Glomerular visceral epithelial cell (primary cell): ENCODE results near the gene ADAMTS2.

Experiments used
- DNase-seq: peaks from one replicate; pipeline ENCODE4 v3.0.0-alpha.2; 2016; ENCODE audit errors: extremely low spot score

ADAMTS2 gene

DNA sequence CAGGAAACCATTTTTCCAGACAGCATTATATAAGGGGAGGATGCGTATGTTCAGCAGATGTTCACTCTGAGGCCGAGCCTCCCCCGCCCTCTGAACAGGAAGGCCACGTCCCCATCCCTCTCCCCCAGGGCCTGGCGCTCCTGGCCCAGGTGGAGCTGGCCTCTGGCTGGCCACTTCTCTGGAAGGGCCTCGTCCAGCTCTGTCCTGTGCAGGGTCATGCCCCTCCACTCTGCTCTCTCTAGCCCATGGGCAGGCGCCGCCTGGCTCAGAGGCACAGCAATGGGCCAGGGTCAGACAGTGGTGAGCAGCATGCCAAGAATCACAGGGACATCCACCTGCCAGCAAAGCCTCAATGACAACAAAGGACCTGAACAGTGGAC, 34.2 kb downstream of the ADAMTS2 start:
- no peak for DNase-seq

DNA sequence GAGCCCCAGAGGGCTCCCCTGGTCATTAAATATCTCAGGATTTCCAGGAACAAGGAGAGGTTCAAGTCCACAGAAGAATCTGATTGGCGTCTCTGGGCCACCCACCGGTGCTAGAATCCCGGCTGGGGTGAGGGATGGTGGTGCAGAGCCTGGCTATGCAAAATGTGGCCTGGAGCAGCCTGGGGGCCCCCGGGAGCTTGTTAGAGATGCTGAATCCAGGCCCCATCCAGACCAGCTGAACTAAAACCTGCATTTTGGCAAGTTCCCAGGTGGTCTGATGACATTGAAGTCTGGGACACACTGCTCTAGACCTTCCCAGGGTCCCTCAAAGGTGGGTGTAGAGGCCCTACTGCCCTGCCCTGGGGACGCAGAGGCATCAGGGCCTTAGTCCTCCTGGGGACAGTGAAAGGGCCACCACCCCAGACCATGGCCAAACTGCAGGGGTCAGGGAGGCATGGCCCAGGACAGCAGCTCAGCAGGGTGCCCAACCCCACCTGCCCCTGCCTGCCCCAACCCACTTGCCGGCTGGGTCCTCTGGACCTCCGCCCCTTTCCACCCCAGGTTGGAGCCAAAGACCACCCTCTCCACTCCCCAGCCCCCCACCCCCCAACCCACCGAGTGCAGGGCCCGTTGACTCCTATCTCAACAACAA, 34.7 kb downstream of the ADAMTS2 start:
- DNase-seq = no peak

DNA sequence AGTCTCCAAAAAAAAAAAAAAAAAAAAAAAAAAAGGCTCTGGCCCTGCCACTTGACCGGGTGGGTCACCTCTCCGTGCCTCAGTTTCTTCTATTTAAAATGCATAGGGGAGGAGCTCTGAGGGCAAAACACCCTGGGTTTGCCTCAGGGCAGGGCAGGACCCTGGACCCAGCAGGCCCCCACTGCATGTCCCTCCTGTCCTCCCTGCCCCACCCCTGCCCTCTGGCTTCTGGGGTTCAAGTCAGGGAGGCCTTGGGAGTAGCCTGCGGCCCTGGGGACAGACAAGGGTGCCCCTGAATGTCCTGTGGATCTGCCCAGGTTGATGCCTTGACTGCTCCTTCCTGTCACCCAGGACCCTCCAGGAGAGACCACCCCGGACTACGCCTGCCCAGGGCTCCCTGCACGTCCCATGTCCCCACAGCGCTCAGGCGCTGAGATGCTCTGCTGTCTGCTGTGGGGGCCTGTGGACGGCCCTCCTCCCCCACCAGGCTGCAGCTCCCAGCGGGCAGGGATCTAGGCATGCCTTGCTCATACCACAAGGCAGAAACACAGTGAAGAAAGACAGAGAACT, 35.4 kb downstream of the ADAMTS2 start:
- DNase-seq = no peak

DNA sequence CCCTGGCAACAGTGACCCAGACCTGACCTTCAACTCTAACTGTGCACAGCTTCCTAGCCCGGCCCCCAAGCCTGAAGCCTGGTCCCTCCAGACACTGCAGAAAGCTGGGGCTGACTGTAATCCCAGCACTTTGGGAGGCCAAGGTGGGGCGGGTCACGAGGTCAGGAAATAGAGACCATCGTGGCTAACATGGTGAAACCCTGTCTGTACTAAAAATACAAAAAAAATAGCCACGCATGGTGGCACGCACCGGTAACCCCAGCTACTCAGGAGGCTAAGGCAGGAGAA, 35.9 kb downstream of the ADAMTS2 start:
- no peak for DNase-seq

DNA sequence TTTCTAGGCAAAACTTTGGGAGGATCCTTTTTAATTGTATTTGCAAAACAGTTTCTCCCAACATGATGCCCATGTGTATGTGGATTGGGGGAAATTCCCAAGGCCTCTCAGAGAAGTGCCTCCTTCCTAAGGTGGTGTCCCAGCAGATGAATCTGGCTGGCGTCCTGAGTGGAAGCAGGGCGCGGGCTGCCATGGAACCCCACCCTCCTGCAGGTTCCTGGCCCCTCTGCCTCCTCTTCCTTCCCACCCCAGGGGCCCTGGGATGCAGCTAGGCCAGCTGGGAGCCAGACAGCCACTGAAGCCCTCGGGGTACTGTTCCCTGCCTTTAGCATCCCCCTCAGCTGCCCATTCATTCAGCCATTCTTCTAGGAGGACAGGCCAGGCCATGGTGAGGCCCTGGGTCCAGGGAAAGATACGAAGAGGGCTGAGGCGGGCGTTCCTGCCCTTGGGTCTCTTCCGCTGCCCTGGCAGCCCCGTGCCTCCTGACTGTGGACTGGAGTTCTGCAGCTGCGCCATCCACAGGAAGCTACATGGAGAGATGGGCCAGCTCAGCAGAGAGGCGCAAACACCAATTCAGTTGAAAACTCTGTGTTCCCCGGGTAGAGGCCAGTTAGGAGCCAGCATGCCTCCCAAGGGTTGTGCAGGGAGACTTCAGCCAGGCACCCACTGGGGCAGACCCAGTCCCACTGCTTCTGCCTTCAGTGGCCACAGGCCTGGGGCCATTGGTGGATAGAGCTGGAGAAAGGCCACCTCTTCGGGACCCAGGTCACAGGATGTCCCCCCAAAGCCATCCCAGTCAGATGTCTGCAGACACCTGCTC, 36.5 kb downstream of the ADAMTS2 start:
- no peak for DNase-seq

DNA sequence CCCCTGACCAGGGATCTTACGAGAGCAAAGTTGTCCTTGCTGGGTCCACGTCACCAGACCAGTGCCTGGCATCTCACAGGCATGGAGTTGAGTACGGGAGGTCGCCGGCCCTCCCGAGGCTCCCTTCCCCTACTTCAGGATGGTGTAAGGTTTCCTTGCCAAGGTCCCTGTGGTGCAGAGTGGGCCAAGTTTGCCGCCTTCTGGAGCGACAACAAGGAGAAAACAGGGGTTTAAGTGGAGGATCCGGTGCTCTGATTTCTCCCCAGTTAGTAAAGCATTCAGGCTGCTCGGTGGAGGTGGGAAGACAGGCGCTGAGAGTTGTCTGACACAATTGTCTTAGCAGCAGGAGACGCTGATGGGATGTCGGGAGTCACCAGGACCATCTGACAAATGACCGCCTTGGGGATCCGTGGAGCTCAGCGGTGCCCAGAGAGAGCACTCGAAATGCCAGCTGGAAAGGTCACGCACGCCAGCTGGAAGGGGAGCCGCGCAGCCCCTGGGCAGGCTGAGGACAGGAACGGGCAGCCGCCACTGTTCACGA, 37.3 kb downstream of the ADAMTS2 start:
- DNase-seq = no peak

DNA sequence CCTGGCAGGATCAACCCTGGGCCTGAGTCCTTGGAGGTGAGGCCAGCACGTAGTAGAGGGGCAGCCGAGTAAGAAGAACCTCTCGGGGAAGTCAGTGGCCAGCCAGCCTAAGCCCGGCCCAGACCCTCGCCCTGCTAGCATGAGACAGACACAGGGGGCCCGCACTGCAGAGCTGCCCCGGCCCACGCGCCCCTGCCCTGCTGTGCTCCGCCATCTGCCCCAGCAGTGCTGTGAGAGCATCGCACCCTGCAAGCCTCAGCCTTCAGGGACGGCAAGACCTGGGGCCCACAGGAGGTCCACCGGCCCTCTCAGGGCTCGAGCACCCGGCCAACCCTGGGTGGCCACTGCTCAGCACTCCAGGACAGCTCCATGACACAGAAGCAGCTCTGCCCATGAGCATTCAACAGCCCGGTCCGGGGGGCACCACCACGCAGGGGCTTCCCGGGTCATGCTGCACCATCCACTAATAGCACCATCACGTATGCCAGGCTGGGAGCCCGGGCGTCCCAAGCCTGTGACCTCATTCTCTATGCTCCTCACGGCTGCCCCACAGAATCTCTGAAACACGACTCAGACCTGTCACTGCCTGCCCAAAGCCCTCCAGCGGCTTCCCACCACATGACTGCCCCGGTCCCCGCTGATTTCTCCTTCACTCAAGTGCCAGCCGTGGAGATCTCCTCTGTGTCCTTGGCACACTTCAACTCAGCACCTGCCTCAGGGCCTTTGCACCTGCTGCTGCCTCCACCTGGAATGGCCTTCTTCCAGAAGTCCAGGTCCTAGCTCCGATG, 38.1 kb downstream of the ADAMTS2 start:
- no peak for DNase-seq

DNA sequence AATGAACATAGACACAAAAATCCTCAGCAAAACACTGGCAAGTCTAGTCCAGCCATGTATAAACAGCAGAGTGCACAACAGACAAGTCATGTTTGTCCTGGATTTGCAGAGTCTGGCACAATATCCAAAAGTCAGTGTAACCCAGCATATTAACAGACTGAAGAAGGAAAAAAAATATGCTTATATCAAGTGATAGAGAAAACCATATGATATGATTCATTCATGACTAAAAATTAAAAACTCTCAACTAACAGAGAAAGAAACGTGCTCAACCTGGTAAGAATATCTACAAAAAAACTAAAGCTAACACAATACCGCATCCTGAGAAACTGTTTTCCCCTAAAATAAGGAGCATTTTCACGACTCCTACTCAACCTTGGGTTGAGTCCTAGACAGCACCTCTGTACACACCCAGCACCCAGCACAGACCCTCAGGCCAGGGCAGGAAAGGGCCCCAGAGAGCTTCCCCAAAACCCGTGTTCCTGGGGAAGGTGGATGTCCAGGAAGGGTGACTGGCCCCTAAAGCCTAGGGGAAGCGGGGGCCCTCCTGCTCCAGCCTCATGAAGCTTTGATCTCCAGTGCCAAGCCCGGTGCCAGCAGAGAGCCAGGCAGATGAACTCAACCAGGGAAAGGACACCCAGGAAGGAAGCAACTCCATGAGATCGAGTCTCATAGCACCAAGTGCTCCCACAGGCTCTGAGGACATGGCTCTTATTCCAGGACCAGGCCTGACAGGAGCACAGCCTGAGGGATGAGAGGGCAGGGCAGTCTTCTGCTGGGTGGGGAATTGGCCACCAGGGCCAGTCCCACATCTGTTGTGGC, 38.9 kb downstream of the ADAMTS2 start:
- no peak for DNase-seq

DNA sequence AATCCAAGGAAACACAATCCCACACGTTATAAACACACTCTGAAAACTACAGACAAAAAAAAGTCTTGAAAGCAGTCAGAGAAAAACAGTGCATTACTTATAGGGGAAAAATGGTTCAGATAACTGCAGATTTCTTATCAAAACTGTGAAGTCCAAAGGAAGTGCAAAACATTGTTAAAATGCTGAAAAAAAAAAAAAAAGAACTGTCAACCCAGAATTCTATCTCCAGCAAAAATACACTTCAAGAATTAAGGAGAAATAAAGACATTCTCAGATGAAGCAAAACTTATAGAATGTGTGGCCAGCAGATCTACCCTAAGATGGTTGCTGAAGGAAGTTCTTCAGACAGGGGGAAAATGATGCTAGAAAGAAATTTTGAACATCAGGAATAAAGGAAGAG, 40.4 kb downstream of the ADAMTS2 start:
- no peak for DNase-seq

DNA sequence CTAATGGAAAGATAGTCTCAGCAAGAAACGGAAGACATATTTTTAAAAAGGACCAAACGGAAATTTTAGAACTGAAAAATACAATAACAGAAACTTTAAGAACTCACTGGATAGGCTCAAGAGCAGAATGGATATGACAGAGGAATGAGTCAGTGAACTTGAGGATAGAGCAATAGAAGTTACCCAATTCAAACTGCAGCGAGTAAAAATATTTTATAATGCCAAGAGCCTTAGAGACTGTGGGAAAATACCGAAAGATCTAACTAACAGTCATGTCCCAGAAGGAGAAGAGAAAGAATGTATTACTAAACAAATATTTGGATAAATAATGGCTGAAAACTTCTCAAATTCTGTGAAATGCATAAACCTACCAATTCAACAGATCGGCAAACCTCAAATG, 40.8 kb downstream of the ADAMTS2 start:
- no peak for DNase-seq

DNA sequence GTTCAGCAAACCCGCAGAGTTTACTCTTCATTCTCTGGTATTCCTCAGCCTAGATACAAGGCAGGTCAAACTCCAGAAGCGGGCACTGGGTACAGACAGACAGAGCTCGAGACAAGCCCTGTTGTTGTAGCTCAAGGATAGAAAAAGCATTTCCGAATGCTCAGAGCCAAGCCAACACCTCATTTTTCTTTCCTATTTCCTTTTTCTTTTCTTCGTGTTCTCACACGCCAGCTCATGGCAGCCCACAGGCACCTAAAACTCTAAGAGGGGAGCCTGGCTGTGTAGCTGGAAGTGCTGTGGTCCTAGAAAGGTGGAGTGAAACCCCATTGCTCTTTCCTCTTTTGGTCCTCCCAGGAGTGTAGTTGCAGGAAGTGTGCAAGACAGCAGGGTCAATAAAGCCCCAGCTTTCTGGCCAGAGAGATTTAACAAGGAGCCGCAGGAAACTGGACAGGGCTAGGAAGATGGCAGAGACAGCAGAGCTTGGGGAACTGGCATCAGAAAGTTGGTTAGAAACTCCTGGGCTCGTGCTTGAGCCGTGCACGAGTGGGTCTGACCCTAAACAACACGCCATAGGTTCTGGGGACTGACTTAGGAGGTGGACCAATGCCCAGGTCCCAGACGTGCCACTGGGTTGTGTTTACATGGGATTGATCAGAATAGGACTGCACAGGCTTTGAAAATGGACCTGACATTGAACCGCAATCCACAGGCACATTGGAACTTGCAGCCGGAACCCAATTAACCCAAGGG, 41.6 kb downstream of the ADAMTS2 start:
- no peak for DNase-seq

DNA sequence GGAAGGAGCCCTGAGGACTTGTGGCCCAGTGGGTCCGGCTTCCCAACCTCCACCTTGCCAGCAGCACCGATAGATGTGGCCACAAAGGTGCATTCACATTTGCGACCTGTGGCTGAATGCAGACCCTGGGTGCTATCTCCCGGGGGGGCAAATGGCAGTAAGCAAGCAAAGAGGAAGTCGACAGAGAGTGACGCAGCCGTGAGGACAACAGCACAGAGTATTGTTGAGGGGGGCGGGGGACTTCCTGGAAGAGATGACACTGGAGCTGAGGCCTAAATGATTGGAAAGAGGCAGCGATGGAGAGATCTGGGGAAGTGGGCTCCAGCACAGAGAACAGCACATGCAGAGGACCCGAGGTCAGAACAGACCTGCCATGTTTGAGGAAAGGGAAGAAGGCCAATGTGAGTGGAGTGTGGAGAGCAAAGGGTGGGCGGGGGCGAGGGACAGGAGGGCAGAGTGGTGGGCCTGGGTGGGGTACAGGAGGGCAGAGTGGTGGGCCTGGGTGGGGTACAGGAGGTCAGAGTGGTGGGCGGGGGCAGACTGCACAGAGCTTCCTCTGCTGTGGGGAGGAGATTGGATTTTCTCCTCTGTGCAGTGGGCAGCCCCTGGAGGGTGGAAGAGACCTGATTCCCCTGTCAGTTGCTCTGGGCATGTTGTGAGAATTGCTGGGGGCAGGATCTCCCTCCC, 42.6 kb downstream of the ADAMTS2 start:
- no peak for DNase-seq

DNA sequence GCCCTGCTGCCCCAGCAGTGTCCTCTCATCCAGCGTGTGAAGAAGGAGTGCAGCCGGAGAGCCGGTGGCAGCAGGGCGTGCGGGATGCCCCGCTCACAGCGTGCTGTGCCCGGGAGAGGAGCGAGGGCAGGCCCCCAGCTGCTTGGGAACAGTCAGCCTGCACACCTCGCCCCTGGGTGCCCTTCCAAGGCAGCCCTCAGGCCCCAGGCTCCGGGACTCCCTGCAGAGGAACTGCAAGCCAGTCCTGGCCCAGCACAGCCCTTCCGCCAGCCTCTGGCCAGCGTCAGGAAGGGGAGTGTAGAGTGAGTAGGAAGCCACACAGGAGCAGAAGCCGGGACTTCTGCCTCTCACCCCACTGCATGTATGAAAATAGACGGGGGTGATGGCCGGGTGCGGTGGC, 43.5 kb downstream of the ADAMTS2 start:
- DNase-seq = no peak

DNA sequence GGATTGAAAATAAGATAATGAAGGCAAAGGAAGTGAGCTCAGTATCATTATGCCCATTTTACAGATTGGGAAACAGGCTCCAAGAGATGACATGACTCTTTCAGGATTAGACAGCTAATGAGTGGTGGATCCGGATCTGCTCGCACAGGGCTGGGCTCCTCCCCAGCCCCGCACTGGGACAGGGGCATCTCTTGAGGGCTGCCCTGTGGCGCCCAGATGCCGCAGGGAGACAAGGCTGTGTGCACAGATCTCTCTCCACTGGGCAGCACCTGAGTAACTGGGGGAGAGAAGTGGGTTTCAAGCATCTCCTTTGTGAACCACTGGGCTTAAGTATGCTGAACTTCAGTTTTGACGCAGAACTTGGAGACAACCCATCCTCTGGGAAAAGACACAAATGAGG, 43.9 kb downstream of the ADAMTS2 start:
- no peak for DNase-seq

DNA sequence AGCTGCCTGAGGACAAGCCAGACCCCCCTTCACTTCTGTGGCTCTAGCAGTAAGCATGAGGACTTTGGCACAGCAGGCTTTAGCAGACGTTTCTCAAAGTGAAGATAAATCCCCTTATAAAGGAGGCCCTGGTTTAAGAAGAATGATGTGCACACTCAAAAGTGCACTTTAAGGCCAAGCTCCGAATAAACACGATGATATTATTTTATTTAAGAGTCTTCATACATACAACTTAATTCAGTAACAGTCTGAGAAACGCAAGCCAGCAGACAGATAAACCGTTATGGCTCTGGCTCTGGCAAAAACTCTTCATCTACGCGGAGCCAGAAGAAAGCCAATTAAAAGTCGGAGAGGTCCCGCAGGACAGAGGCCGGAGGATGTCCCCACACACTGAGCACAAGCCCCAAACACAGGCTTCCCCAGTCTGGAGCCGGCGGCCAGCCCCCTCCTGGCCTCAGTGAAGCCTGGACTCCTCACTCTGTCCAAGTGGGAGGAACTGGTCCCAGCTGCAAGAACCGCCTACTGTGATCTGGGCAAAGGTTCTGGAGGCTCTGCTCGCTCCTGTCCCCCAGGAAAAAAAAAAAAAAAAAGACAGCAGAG, 44.6 kb downstream of the ADAMTS2 start:
- DNase-seq = no peak

DNA sequence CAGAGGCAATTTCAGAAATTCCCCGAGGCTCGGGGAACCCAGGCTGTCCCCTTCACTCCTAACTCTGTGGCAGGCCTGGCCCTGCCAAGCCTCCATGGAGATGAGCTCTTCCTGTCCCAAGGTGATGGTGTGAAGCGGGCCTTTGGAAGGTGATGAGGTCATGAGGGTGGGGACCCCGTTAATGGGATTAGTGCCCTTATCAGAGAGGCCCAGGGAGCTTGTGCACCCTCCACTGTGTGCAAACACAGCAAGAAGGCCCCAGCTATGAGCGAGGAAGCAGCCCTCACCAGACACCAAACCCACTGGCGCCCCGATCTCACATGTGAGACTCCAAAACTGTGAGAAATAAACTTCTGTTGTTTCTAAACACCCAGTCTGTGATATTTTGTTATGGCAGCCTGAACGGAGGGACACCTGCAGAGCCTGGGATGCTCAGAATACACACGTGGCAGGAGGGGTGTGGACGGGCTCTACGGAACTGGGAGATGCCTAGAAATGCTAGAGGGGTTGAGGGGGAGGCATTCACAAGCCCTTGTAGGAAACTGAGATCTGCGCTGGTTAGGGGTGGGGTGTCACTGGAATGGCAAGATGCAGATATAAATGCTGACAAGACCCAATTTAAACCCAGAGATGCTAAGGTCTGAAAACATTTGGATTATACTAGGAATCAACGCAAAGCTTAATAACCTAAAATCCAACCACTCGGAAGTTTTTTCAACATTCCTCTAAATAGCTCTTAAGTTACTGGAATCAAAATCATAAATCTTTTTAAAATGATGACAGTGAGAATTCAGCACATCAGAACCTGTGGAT, 46.9 kb downstream of the ADAMTS2 start:
- no peak for DNase-seq

DNA sequence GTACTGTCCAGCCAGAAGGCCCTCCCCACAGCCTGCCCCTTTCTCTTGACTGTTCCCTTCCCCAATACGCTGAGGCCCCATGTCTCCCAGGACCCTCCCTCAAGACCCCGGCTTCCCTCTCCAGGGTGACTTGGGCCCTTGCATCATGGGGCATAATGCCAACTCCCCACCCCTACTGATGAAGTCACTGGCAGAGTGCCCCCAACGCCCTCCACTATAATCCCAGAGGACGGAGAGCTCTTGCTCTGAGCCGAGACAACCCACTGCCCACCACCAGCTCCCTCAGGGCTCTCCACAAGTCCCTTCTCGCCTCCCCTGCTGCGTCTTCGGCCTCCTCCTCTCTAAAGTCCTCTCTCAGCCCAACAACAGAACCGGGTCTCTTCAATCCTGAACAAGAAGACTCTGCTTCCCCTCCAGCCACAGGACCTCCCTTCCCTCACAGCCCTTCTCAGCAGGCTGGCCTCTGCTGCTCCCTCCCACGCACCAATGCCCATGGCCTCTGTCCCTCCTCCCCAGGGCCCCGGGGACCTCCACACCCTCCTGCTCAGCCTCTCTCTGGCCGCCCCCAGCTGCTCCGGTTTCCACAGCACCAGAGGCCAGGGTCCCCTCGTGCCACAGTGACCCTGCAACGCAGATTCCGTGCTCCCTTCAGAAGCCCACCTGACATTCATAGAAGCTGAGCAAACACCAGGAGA, 47.6 kb downstream of the ADAMTS2 start:
- DNase-seq = no peak

DNA sequence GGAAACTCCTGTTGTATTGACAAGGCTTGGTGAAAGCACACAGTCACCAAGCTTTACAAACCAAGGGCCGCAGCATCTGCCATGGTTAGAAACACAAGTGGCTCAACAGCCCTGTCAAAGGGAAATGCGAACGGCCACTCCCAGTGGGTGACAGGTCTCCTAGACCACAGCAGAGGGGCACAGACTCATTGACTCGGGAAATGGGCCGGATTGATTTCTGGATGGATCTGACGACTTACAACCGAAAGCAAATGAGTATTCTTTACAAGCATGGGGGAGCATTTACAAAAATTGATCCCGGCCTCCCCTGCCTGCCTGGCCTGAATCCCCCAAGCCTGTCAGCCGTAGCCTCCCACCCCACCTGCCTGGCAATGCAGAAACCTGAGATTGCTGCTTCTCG, 48.2 kb downstream of the ADAMTS2 start:
- DNase-seq = no peak
